ENCODE measurements around the gene NAA20.

DNA sequence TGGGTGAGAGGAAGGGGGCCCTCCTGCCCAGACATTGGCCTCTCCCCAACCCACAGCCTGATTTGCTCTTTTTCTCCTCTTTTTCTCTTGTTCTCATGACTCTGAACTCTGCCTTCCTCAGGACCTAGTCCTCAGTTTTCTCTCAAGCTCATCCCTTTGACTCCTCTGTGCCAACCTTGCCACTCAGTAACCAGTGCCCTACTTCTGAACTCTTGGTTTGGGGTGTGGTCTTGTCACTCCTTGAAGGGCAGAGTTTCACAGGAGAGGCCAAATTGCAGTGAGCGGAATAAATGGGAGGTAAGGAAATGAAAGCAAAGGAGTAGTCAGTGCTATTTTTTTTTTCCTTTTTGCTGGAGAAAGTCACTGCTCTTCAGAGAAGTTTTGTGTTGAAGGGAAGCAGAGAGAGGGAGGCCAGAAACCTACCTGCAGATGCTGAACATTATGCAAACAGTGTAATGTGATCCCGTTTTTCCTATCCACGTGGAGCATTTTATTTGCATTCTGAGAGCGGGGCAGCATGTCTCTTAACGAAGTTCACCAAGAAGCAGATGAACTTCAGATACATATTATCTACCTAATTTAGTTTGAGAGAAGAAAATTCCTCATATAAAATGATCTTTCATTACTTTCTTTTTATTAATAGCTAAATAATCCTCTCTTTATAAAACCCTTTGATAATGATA lies 62.1 kb downstream of the NAA20 start:
- no peak for TF ChIP-seq POLR2A (IDR thresholded peaks at IDR 0.05)
- no peak for TF ChIP-seq POLR2AphosphoS5 (IDR thresholded peaks at IDR 0.05)
- TF ChIP-seq, protein P1, sequence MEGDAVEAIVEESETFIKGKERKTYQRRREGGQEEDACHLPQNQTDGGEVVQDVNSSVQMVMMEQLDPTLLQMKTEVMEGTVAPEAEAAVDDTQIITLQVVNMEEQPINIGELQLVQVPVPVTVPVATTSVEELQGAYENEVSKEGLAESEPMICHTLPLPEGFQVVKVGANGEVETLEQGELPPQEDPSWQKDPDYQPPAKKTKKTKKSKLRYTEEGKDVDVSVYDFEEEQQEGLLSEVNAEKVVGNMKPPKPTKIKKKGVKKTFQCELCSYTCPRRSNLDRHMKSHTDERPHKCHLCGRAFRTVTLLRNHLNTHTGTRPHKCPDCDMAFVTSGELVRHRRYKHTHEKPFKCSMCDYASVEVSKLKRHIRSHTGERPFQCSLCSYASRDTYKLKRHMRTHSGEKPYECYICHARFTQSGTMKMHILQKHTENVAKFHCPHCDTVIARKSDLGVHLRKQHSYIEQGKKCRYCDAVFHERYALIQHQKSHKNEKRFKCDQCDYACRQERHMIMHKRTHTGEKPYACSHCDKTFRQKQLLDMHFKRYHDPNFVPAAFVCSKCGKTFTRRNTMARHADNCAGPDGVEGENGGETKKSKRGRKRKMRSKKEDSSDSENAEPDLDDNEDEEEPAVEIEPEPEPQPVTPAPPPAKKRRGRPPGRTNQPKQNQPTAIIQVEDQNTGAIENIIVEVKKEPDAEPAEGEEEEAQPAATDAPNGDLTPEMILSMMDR (IDR thresholded peaks at IDR 0.05 in 8 of 11, conservative IDR thresholded peaks at IDR 0.05 in 3 of 11) = no peak

Measured in spleen (tissue), 7 donors.